ENCODE data around the gene GKN2. TPM values are rescaled to one million over a fixed set of nuclear protein-coding genes. Genes with fewer than 3 reads are reported as not detected.

GKN2 gene
- total RNA-seq, 2 donors from 2014 or later, result not detected

GRCh38 chr2:68909793-68910674 lies 42.7 kb downstream of the GKN2 start:
- Histone ChIP-seq H3K27ac (no peak overlapping the region), H3K4me1 (peaks cover 0 to 15% of the 10 kb centered on the region in 2 donors), H3K9me3 (no peaks in the 10 kb centered on the region), H3K36me3 (no peaks in the 10 kb centered on the region), H3K4me3 (no peak overlapping the region), H3K27me3 (no peaks in the 10 kb centered on the region)
- DNase-seq (ENCODE audit: low spot score), result peak; percentile 82
- peak; percentile 94 to 96 for TF ChIP-seq CTCF (IDR thresholded peaks at IDR 0.05)

- Histone ChIP-seq H3K27me3 (no peaks in the 10 kb centered on the region), H3K4me3 (no peak overlapping the region), H3K27ac (peak overlapping the region in 1 of 2 donors; percentile 11), H3K9me3 (peaks cover 0 to 9% of the 10 kb centered on the region in 2 donors), H3K36me3 (no peaks in the 10 kb centered on the region), H3K4me1 (peaks cover 0 to 15% of the 10 kb centered on the region in 2 donors)
- no peak for TF ChIP-seq CTCF (IDR thresholded peaks at IDR 0.05)
- peak; percentile 92 for DNase-seq (ENCODE audit: low spot score)
Observed at GRCh38 chr2:68908392-68908970, 44.2 kb downstream of the GKN2 start.

GRCh38 chr2:68907920-68908253 lies 44.8 kb downstream of the GKN2 start:
- Histone ChIP-seq H3K27ac (no peak overlapping the region), H3K4me3 (no peak overlapping the region)
- TF ChIP-seq CTCF (IDR thresholded peaks at IDR 0.05), result no peak

GRCh38 chr2:68907232-68907919 lies 45.3 kb downstream of the GKN2 start:
- no peak for TF ChIP-seq CTCF (IDR thresholded peaks at IDR 0.05)
- no peak overlapping the region for H3K27ac ChIP-seq
- no peak for DNase-seq (ENCODE audit: low spot score)
- H3K36me3 ChIP-seq, result no peaks in the 10 kb centered on the region
- H3K27me3 ChIP-seq, result no peaks in the 10 kb centered on the region
- H3K4me1 ChIP-seq, result peaks cover 0 to 15% of the 10 kb centered on the region in 2 donors
- H3K4me3 ChIP-seq, result no peak overlapping the region
- H3K9me3 ChIP-seq, result peaks cover 0 to 9% of the 10 kb centered on the region in 2 donors

More at GRCh38 chr2:68907920-68908253, 44.8 kb downstream of the GKN2 start:
- Histone ChIP-seq H3K9me3 (peaks cover 0 to 9% of the 10 kb centered on the region in 2 donors), H3K27me3 (no peaks in the 10 kb centered on the region), H3K36me3 (no peaks in the 10 kb centered on the region), H3K4me1 (peaks cover 0 to 15% of the 10 kb centered on the region in 2 donors)
- no peak for DNase-seq (ENCODE audit: low spot score)

DNA sequence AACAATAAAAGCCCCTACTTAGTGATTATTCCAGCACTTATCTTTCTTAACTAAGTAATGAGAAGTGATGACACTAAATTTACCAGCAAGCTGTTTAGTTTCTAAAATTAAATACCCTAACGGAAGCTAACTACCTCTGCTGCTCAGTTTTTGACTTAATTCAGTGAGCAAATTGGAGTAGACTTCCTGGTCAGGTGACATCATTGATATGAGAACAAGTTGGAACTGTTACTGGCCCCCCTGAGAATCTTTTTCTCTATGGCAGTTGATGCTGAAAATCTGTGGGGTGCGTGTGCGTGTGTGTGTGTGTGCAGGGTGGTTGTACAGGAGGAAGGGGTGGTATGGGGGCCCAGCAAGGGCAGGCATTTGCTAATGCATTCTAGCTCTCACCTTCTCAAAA lies 46.0 kb downstream of the GKN2 start:
- no peak overlapping the region for H3K27ac ChIP-seq
- H3K4me3 ChIP-seq, result no peak overlapping the region
- no peak for TF ChIP-seq CTCF (IDR thresholded peaks at IDR 0.05)
- no peak for DNase-seq (ENCODE audit: low spot score)
- no peaks in the 10 kb centered on the region for H3K27me3 ChIP-seq
- H3K4me1 ChIP-seq, result peaks cover 0 to 15% of the 10 kb centered on the region in 2 donors
- H3K9me3 ChIP-seq, result peaks cover 0 to 14% of the 10 kb centered on the region in 2 donors
- no peaks in the 10 kb centered on the region for H3K36me3 ChIP-seq
